Measurements from ENCODE around the gene ACTL7A. TPM values are rescaled to one million over a fixed set of nuclear protein-coding genes. Genes with fewer than 3 reads are reported as not detected.

Gene ACTL7A
- total and polyA plus RNA-seq, 2 of the 13 experiments (the other 11 are each of a cell fraction or from before 2014, with no cell fraction given): not detected

- TF ChIP-seq MED1 (CRISPR knock-in tag; IDR thresholded peaks at IDR 0.05) (peak; percentile 51), NCOA2 (CRISPR knock-in tag; IDR thresholded peaks at IDR 0.05) (peak; percentile 39; the same call in 1 of the 2 replicates), SSRP1 (CRISPR knock-in tag; IDR thresholded peaks at IDR 0.05) (no peak), HNF4A (CRISPR knock-in tag; IDR thresholded peaks at IDR 0.05) (no peak), FOSL2 (CRISPR knock-in tag; IDR thresholded peaks at IDR 0.05) (peak; percentile 61; the same call in 1 of the 2 replicates), ZNF564 (CRISPR knock-in tag; IDR thresholded peaks at IDR 0.05) (no peak), ZNF747 (CRISPR knock-in tag; IDR thresholded peaks at IDR 0.05; ENCODE audit: borderline replicate concordance) (no peak), BORCS8-MEF2B (CRISPR knock-in tag; IDR thresholded peaks at IDR 0.05) (peak; percentile 62; the same call in 1 of the 2 replicates), SPEN (CRISPR knock-in tag; IDR thresholded peaks at IDR 0.05; ENCODE audit: low read depth) (no peak), ISL2 (CRISPR knock-in tag; IDR thresholded peaks at IDR 0.05) (no peak), TIGD3 (CRISPR knock-in tag; IDR thresholded peaks at IDR 0.05; ENCODE audit: borderline replicate concordance) (no peak), BCL6 (CRISPR knock-in tag; IDR thresholded peaks at IDR 0.05) (no peak), BRD4 (CRISPR knock-in tag; IDR thresholded peaks at IDR 0.05) (peak; percentile 73), SRSF1 (optimal IDR thresholded peaks at IDR 0.05; ENCODE audit: low read depth, low read length) (no peak), ADNP (CRISPR knock-in tag; IDR thresholded peaks at IDR 0.05) (no peak)
- TF ChIP-seq, protein P1, sequence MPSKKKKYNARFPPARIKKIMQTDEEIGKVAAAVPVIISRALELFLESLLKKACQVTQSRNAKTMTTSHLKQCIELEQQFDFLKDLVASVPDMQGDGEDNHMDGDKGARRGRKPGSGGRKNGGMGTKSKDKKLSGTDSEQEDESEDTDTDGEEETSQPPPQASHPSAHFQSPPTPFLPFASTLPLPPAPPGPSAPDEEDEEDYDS (CRISPR knock-in tag; IDR thresholded peaks at IDR 0.05): 0 out of 2 replicates have a peak, but pooled peaks have one; percentile 31
- TF ChIP-seq, protein P2, sequence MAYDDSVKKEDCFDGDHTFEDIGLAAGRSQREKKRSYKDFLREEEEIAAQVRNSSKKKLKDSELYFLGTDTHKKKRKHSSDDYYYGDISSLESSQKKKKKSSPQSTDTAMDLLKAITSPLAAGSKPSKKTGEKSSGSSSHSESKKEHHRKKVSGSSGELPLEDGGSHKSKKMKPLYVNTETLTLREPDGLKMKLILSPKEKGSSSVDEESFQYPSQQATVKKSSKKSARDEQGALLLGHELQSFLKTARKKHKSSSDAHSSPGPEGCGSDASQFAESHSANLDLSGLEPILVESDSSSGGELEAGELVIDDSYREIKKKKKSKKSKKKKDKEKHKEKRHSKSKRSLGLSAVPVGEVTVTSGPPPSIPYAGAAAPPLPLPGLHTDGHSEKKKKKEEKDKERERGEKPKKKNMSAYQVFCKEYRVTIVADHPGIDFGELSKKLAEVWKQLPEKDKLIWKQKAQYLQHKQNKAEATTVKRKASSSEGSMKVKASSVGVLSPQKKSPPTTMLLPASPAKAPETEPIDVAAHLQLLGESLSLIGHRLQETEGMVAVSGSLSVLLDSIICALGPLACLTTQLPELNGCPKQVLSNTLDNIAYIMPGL (CRISPR knock-in tag; IDR thresholded peaks at IDR 0.05; ENCODE audit: borderline replicate concordance in 1 of 2, low read depth in 1 of 2): no peak; a peak in 1 of 4 replicates
- TF ChIP-seq, protein P3, sequence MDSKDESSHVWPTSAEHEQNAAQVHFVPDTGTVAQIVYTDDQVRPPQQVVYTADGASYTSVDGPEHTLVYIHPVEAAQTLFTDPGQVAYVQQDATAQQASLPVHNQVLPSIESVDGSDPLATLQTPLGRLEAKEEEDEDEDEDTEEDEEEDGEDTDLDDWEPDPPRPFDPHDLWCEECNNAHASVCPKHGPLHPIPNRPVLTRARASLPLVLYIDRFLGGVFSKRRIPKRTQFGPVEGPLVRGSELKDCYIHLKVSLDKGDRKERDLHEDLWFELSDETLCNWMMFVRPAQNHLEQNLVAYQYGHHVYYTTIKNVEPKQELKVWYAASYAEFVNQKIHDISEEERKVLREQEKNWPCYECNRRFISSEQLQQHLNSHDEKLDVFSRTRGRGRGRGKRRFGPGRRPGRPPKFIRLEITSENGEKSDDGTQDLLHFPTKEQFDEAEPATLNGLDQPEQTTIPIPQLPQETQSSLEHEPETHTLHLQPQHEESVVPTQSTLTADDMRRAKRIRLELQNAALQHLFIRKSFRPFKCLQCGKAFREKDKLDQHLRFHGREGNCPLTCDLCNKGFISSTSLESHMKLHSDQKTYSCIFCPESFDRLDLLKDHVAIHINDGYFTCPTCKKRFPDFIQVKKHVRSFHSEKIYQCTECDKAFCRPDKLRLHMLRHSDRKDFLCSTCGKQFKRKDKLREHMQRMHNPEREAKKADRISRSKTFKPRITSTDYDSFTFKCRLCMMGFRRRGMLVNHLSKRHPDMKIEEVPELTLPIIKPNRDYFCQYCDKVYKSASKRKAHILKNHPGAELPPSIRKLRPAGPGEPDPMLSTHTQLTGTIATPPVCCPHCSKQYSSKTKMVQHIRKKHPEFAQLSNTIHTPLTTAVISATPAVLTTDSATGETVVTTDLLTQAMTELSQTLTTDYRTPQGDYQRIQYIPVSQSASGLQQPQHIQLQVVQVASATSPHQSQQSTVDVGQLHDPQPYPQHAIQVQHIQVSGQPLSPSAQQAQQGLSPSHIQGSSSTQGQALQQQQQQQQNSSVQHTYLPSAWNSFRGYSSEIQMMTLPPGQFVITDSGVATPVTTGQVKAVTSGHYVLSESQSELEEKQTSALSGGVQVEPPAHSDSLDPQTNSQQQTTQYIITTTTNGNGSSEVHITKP (CRISPR knock-in tag; IDR thresholded peaks at IDR 0.05; ENCODE audit: low read depth): no peak
Measured at GRCh38 chr9:108884701-108885100, 22.6 kb downstream of the ACTL7A start (continued).

Data from HepG2 (cell line).